ENCODE measurements around the gene GRIN2A.

The GRIN2A gene

GRCh38 chr16:9805109-9805508 lies 377.1 kb downstream of the GRIN2A start:
- DNase-seq = no peak

GRCh38 chr16:9802160-9802559 lies 380.1 kb downstream of the GRIN2A start:
- no peak for DNase-seq

GRCh38 chr16:9801651-9802050 lies 380.6 kb downstream of the GRIN2A start:
- no peak for DNase-seq

GRCh38 chr16:9800186-9800738 lies 382.0 kb downstream of the GRIN2A start:
- DNase-seq = no peak

GRCh38 chr16:9798952-9799580 lies 383.2 kb downstream of the GRIN2A start:
- DNase-seq = no peak

- no peak for DNase-seq
Measured at GRCh38 chr16:9798474-9798873, 383.8 kb downstream of the GRIN2A start.

- no peak for DNase-seq
Measured at GRCh38 chr16:9797306-9797705, 384.9 kb downstream of the GRIN2A start.

- DNase-seq = no peak
Measured at GRCh38 chr16:9793623-9794022, 388.6 kb downstream of the GRIN2A start.

GRCh38 chr16:9791556-9791955 lies 390.7 kb downstream of the GRIN2A start:
- no peak for DNase-seq

GRCh38 chr16:9790199-9790598 lies 392.0 kb downstream of the GRIN2A start:
- no peak for DNase-seq

GRCh38 chr16:9787717-9788116 lies 394.5 kb downstream of the GRIN2A start:
- no peak for DNase-seq

GRCh38 chr16:9780831-9781230 lies 401.4 kb downstream of the GRIN2A start:
- DNase-seq = no peak

GRCh38 chr16:9778849-9779248 lies 403.4 kb downstream of the GRIN2A start:
- no peak for DNase-seq

- no peak for DNase-seq
Measured at GRCh38 chr16:9775998-9776397, 406.2 kb downstream of the GRIN2A start.

- no peak for DNase-seq
Measured at GRCh38 chr16:9773289-9773688, 408.9 kb downstream of the GRIN2A start.

GRCh38 chr16:9772526-9773225 lies 409.6 kb downstream of the GRIN2A start:
- no peak for DNase-seq

GRCh38 chr16:9766891-9767290 lies 415.3 kb downstream of the GRIN2A start:
- DNase-seq = no peak

GRCh38 chr16:9763505-9763904 lies 418.7 kb downstream of the GRIN2A start:
- DNase-seq = no peak

GRCh38 chr16:9761870-9762269 lies 420.4 kb downstream of the GRIN2A start:
- DNase-seq = no peak

- DNase-seq = no peak
Measured at GRCh38 chr16:9757687-9758086, 424.5 kb downstream of the GRIN2A start.

- DNase-seq = no peak
Measured at GRCh38 chr16:9756434-9756833, 425.8 kb downstream of the GRIN2A start.

- no peak for DNase-seq
Measured at GRCh38 chr16:9755081-9755480, 427.1 kb downstream of the GRIN2A start.

GRCh38 chr16:9741776-9742175 lies 440.5 kb downstream of the GRIN2A start:
- no peak for DNase-seq

- no peak for DNase-seq
Measured at GRCh38 chr16:9739301-9739700, 442.9 kb downstream of the GRIN2A start.

GRCh38 chr16:9738690-9739089 lies 443.5 kb downstream of the GRIN2A start:
- DNase-seq = no peak

Data from stimulated activated CD4-positive, alpha-beta T cell treated with anti-CD3 and anti-CD28 coated beads, Interleukin-4, amount 100 ng/mL, for 1 hour (primary cell).